ENCODE measurements around the gene PLCB1. TPM values are rescaled to one million over a fixed set of nuclear protein-coding genes. Genes with fewer than 3 reads are reported as not detected.

The PLCB1 gene
- polyA plus RNA-seq, 1 donor (not counting 4 experiments of a cell fraction or from before 2014, with no cell fraction given), result 0.37 TPM

- no peaks in the 10 kb centered on the region for H4K20me1 ChIP-seq (ENCODE audit: control insufficient read depth, extremely low read depth, insufficient read depth, low read length)
- H3K4me3 ChIP-seq (ENCODE audit: control insufficient read depth in 2 of 3, extremely low read depth in 1 of 3, insufficient read depth in 2 of 3, low read depth in 1 of 3, low read length in 3 of 3), result no peak overlapping the region
- H2AFZ ChIP-seq (ENCODE audit: control insufficient read depth, low read length), result no peak overlapping the region
- DNase-seq (ENCODE audit: low read depth, low spot score) (no peak), FAIRE-seq (no peak)
- no peaks in the 10 kb centered on the region for H3K9me3 ChIP-seq (ENCODE audit: control insufficient read depth, low read depth, low read length)
- TF ChIP-seq EZH2 (IDR thresholded peaks at IDR 0.05; ENCODE audit: low read length), result no peak
- no peak for TF ChIP-seq CTCF (optimal IDR thresholded peaks at IDR 0.05 in 1 of 3, IDR thresholded peaks at IDR 0.05 in 1 of 3, conservative IDR thresholded peaks at IDR 0.05 in 1 of 3; ENCODE audit: extremely low read depth in 1 of 3, insufficient read depth in 2 of 3, low read length in 3 of 3)
- H3K36me3 ChIP-seq (ENCODE audit: control insufficient read depth in 2 of 2, extremely low read depth in 1 of 2, insufficient read depth in 2 of 2, low read length in 2 of 2), result no peaks in the 10 kb centered on the region
- dilution Hi-C loops (cut with MboI; ENCODE audit: extremely low pct_ligation_motif_present, low sequenced_read_pairs), result no loop called here
- no peaks in the 10 kb centered on the region for H3K27me3 ChIP-seq (ENCODE audit: control insufficient read depth, extremely low read depth, insufficient read depth, low read length)
- H3K4me2 ChIP-seq (ENCODE audit: control insufficient read depth, extremely low read depth, insufficient read depth, low read depth, low read length), result no peak overlapping the region
- H3K79me2 ChIP-seq (ENCODE audit: control insufficient read depth, insufficient read depth, low read length), result no peaks in the 10 kb centered on the region
- H3K4me1 ChIP-seq (ENCODE audit: control insufficient read depth, extremely low read depth, insufficient read depth, low read length), result no peaks in the 10 kb centered on the region
- no peak overlapping the region for H3K27ac ChIP-seq (ENCODE audit: control insufficient read depth, insufficient read depth, low read length)
- H3K9ac ChIP-seq (ENCODE audit: control insufficient read depth, extremely low read depth, insufficient read depth, low read length), result no peak overlapping the region
- H3K9me1 ChIP-seq (ENCODE audit: control insufficient read depth, extremely low read depth, insufficient read depth, low read length), result no peaks in the 10 kb centered on the region
These were observed 531.4 kb downstream of the PLCB1 start for GRCh38 chr20:8663424-8663823.

- no peaks in the 10 kb centered on the region for H4K20me1 ChIP-seq (ENCODE audit: control insufficient read depth, extremely low read depth, insufficient read depth, low read length)
- dilution Hi-C loops (cut with MboI; ENCODE audit: extremely low pct_ligation_motif_present, low sequenced_read_pairs), result no loop called here
- no peak for TF ChIP-seq EZH2 (IDR thresholded peaks at IDR 0.05; ENCODE audit: low read length)
- no peak for TF ChIP-seq CTCF (optimal IDR thresholded peaks at IDR 0.05 in 1 of 3, IDR thresholded peaks at IDR 0.05 in 1 of 3, conservative IDR thresholded peaks at IDR 0.05 in 1 of 3; ENCODE audit: extremely low read depth in 1 of 3, insufficient read depth in 2 of 3, low read length in 3 of 3)
- no peaks in the 10 kb centered on the region for H3K79me2 ChIP-seq (ENCODE audit: control insufficient read depth, insufficient read depth, low read length)
- no peak overlapping the region for H3K27ac ChIP-seq (ENCODE audit: control insufficient read depth, insufficient read depth, low read length)
- H3K9ac ChIP-seq (ENCODE audit: control insufficient read depth, extremely low read depth, insufficient read depth, low read length), result no peak overlapping the region
- H3K9me3 ChIP-seq (ENCODE audit: control insufficient read depth, low read depth, low read length), result no peaks in the 10 kb centered on the region
- DNase-seq (ENCODE audit: low read depth, low spot score), result no peak
- no peak for FAIRE-seq
- no peaks in the 10 kb centered on the region for H3K4me1 ChIP-seq (ENCODE audit: control insufficient read depth, extremely low read depth, insufficient read depth, low read length)
- no peaks in the 10 kb centered on the region for H3K9me1 ChIP-seq (ENCODE audit: control insufficient read depth, extremely low read depth, insufficient read depth, low read length)
- no peaks in the 10 kb centered on the region for H3K36me3 ChIP-seq (ENCODE audit: control insufficient read depth in 2 of 2, extremely low read depth in 1 of 2, insufficient read depth in 2 of 2, low read length in 2 of 2)
- no peak overlapping the region for H3K4me2 ChIP-seq (ENCODE audit: control insufficient read depth, extremely low read depth, insufficient read depth, low read depth, low read length)
- no peak overlapping the region for H3K4me3 ChIP-seq (ENCODE audit: control insufficient read depth in 2 of 3, extremely low read depth in 1 of 3, insufficient read depth in 2 of 3, low read depth in 1 of 3, low read length in 3 of 3)
- H2AFZ ChIP-seq (ENCODE audit: control insufficient read depth, low read length), result no peak overlapping the region
- H3K27me3 ChIP-seq (ENCODE audit: control insufficient read depth, extremely low read depth, insufficient read depth, low read length), result no peaks in the 10 kb centered on the region
These were observed 532.7 kb downstream of the PLCB1 start for GRCh38 chr20:8664778-8665177.

Measured in keratinocyte (primary cell).